ENCODE data around the gene COL23A1.

DNA sequence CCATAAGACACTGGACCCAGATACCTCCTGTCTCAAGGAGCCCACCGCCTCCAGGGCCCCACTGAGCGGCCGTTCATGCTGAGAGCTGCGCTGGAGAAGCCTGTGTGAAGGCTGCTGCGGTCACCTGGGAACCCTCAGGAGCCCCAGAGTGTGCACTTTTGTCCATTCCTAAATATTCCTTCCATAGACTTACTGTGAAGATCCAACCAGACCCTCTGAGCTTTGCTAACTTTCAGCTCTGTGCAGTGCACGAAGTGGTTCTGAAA is 119.5 kb downstream of the COL23A1 start:
- no peak for TF ChIP-seq EZH2phosphoT487 (IDR thresholded peaks at IDR 0.05; ENCODE audit: low read length)
- TF ChIP-seq, protein P1, sequence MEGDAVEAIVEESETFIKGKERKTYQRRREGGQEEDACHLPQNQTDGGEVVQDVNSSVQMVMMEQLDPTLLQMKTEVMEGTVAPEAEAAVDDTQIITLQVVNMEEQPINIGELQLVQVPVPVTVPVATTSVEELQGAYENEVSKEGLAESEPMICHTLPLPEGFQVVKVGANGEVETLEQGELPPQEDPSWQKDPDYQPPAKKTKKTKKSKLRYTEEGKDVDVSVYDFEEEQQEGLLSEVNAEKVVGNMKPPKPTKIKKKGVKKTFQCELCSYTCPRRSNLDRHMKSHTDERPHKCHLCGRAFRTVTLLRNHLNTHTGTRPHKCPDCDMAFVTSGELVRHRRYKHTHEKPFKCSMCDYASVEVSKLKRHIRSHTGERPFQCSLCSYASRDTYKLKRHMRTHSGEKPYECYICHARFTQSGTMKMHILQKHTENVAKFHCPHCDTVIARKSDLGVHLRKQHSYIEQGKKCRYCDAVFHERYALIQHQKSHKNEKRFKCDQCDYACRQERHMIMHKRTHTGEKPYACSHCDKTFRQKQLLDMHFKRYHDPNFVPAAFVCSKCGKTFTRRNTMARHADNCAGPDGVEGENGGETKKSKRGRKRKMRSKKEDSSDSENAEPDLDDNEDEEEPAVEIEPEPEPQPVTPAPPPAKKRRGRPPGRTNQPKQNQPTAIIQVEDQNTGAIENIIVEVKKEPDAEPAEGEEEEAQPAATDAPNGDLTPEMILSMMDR (IDR thresholded peaks at IDR 0.05; ENCODE audit: low read length): no peak

Data from MM.1S (cell line).